ENCODE data around the gene BAK1.

BAK1 gene

DNA sequence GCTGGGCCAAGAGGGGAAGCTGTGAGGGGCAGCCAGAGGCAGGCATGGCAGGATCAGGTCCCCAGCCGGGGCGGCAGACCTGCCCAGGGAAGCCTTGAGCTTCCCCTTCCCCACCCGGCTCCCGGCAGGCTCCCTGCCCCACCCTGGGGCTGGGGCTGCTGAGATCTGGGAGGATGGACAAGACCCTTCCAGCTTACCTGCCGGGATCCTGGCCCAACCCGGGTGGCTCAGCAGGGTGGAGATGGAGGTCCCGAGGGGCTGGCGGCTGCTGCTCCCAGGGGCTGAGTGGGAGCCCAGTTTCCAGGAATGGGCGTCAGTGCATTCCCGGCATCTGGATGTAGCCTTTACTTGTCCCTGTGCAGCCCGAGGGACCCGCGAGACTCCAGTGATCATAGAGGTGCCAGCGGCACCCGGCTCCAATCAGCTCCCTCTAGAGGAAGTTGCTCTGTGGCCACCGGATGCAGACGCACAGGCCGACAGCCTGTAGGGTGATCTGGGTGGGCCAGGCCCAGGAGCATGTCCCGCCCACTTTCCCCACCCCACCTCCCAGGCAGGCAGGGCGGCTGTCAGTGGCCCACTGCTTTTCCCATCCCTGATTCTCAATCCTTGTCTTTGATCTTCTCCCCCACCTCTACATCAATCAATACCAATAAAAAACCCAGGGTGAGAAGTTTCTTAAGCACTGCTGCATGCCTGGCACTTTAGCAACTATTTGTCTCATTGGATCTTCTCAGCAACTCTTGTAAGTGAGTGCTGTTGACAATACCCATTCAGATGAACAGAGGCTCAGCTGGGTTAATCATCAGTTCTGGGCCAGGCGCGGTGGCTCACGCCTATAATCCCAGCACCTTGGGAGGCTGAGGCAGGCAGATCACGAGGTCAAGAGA lies at the start of gene BAK1:
TSS of gene BAK1 (minus strand) at position 449 of the 887 bp plus-strand sequence. CDS start 2,672 bp downstream, outside the sequence.
- H3K9me3 Mint-ChIP-seq: no peaks in the 10 kb centered on the region

DNA sequence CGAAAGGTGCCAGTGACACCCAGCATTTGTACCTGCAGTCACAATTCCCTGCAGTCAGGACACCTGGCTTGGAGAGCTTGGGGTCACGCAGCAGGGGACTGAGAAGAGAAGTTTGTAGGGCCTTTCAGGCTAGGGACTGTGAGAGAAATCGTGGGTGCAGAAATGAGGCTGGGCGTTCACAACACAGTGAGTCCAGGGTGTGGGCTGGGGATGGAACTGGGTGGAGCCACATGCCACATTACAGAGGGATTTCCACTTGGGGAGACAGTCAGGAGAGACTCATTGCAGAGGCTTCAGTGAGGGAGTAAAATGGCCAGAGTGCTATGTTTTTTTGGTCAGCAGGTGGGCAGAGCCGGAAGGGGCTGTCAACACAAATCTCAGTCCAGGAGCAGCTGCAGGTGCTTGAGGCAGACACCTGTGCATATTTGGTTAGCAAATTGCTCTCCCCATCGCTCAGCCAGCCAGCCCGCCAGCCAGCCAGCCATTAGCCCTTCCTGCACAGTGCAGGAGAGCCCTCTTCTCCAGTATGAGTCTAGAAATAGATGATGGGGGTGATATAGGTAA lies 48.4 kb upstream of the BAK1 start:
- peaks cover 52% of the 10 kb centered on the region for H3K27me3 Mint-ChIP-seq (ENCODE audit: low read depth)
- TF ChIP-seq CTCF (IDR thresholded peaks at IDR 0.05; ENCODE audit: unreplicated experiment in 3 of 3): no peak
- no peak overlapping the region for H3K4me3 Mint-ChIP-seq
- no peaks in the 10 kb centered on the region for H3K9me3 Mint-ChIP-seq
- peaks cover 7% of the 10 kb centered on the region for H3K4me1 Mint-ChIP-seq
- no peaks in the 10 kb centered on the region for H3K36me3 Mint-ChIP-seq (ENCODE audit: low read depth)
- peak overlapping the region in 1 of 3 experiments; percentile 57 for H3K27ac Mint-ChIP-seq

More for the DNA sequence above, at the start of gene BAK1:
- Mint-ChIP-seq H3K4me1 (peaks cover 15% of the 10 kb centered on the region), H3K36me3 (ENCODE audit: low read depth) (peaks cover 15% of the 10 kb centered on the region), H3K27ac (peak within 1 kb of the TSS; percentile 20 to 72 (median 51)), H3K27me3 (ENCODE audit: low read depth) (no peaks in the 10 kb centered on the region), H3K4me3 (peak within 1 kb of the TSS; percentile 79 to 88 (median 86))
- peak; percentile 43 to 68 (median 47) for TF ChIP-seq CTCF (IDR thresholded peaks at IDR 0.05; ENCODE audit: unreplicated experiment in 3 of 3)

DNA sequence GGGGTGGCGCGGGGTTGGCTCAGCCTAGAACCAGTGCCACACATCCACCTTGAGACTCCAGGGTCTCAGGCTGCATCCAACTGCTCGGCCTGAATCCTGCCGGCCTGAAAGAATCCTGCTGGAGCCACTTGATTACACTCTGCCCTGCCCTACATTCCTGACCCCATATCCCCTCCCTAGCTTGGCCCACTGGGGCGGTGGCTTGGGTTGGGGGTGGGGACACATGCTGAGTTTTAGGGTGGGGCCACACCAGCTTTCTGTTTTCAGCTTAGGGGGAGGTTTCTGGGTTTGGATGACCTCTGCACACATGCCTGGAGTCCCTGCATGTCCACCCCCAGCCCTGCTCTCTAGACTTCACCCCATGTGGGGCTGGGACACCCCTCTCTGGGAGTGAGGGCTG lies 47.8 kb upstream of the BAK1 start:
- Mint-ChIP-seq H3K27ac (no peak overlapping the region), H3K27me3 (ENCODE audit: low read depth) (peaks cover 54% of the 10 kb centered on the region), H3K9me3 (no peaks in the 10 kb centered on the region), H3K4me1 (peaks cover 7% of the 10 kb centered on the region), H3K4me3 (no peak overlapping the region), H3K36me3 (ENCODE audit: low read depth) (no peaks in the 10 kb centered on the region)
- TF ChIP-seq CTCF (IDR thresholded peaks at IDR 0.05; ENCODE audit: unreplicated experiment in 3 of 3): no peak

GRCh38 chr6:33624856-33625255 lies 44.8 kb upstream of the BAK1 start:
- Mint-ChIP-seq H3K27ac (peak overlapping the region in 1 of 3 experiments; percentile 69), H3K9me3 (no peaks in the 10 kb centered on the region), H3K36me3 (ENCODE audit: low read depth) (no peaks in the 10 kb centered on the region), H3K4me1 (peaks cover 19% of the 10 kb centered on the region), H3K4me3 (no peak overlapping the region), H3K27me3 (ENCODE audit: low read depth) (peaks cover 65% of the 10 kb centered on the region)
- no peak for TF ChIP-seq CTCF (IDR thresholded peaks at IDR 0.05; ENCODE audit: unreplicated experiment in 3 of 3)

- H3K9me3 Mint-ChIP-seq: no peaks in the 10 kb centered on the region
- TF ChIP-seq CTCF (IDR thresholded peaks at IDR 0.05; ENCODE audit: unreplicated experiment in 3 of 3): no peak
- H3K27me3 Mint-ChIP-seq (ENCODE audit: low read depth): peaks cover 73% of the 10 kb centered on the region
- H3K4me1 Mint-ChIP-seq: peaks cover 26% of the 10 kb centered on the region
- no peaks in the 10 kb centered on the region for H3K36me3 Mint-ChIP-seq (ENCODE audit: low read depth)
- H3K27ac Mint-ChIP-seq: peak overlapping the region in 1 of 3 experiments; percentile 29
- H3K4me3 Mint-ChIP-seq: peak overlapping the region; percentile 55 to 68 (median 62)
Observed at GRCh38 chr6:33623895-33624381, 43.9 kb upstream of the BAK1 start.
